Neuronal stem cell (in vitro differentiated cells): Measurements from ENCODE around the gene CHST11.
A peak's percentile ranks its signal among the peaks of the same experiment; 100 is the strongest.

Source experiments
- DNase-seq: peaks from one replicate; pipeline ENCODE4 v3.0.0-alpha.2; 2013; ENCODE audit warnings: low spot score
- H2AFZ ChIP-seq: one replicate; pipeline ENCODE4 v1.6.1; 2013; ENCODE audit warnings: mild to moderate bottlenecking, low read length, inconsistent platforms
- H2AK5ac ChIP-seq: 2 replicates; pipeline ENCODE4 v1.6.1; 2013; ENCODE audit warnings: low read depth, mild to moderate bottlenecking, inconsistent platforms, low read length, moderate library complexity, mixed read lengths
- H2BK120ac ChIP-seq: 2 replicates; pipeline ENCODE4 v1.6.1; 2013; ENCODE audit warnings: low read depth, mild to moderate bottlenecking, inconsistent platforms, low read length, moderate library complexity, mixed read lengths
- H2BK12ac ChIP-seq: one replicate; pipeline ENCODE4 v1.6.1; 2013; ENCODE audit warnings: low read length, inconsistent platforms
- H2BK15ac ChIP-seq: 2 replicates; pipeline ENCODE4 v1.6.1; 2013; ENCODE audit warnings: mild to moderate bottlenecking, low read length, inconsistent platforms, mixed read lengths
- H2BK5ac ChIP-seq: one replicate; pipeline ENCODE4 v1.6.1; 2013; ENCODE audit warnings: inconsistent platforms, mild to moderate bottlenecking, low read length, moderate library complexity
- H3K14ac ChIP-seq: one replicate; pipeline ENCODE4 v1.6.1; 2013; ENCODE audit warnings: low read length, inconsistent platforms
- H3K18ac ChIP-seq: 2 replicates; pipeline ENCODE4 v1.6.1; 2013; ENCODE audit warnings: low read length, inconsistent platforms
- H3K23ac ChIP-seq: 2 replicates; pipeline ENCODE4 v1.6.1; 2013; ENCODE audit warnings: low read depth, mild to moderate bottlenecking, mixed read lengths, low read length, inconsistent platforms; ENCODE audit not compliant: poor library complexity
- H3K27ac ChIP-seq: replicated peaks from 3 replicates; pipeline ENCODE4 v1.5.1; 2013; ENCODE audit warnings: low read length, inconsistent platforms
- H3K27me3 ChIP-seq, 3 experiments: 2 replicates each; pipeline ENCODE4 v1.6.1; 2013; ENCODE audit warnings: low read length in 3 of 3, mild to moderate bottlenecking in 2 of 3, inconsistent platforms in 1 of 3, low read depth in 1 of 3, mixed read lengths in 1 of 3, moderate library complexity in 1 of 3; ENCODE audit not compliant: control insufficient read depth in 3 of 3, insufficient read depth in 3 of 3
- H3K36me3 ChIP-seq, 2 donors: replicated peaks in 1 of 2; 2 replicates each; pipeline ENCODE4 v1.6.1; 2013; ENCODE audit warnings: low read length in 2 of 2; ENCODE audit not compliant: control insufficient read depth in 2 of 2, insufficient read depth in 2 of 2
- H3K4ac ChIP-seq: 2 replicates; pipeline ENCODE4 v1.6.1; 2013; ENCODE audit warnings: inconsistent platforms, mild to moderate bottlenecking, low read length, moderate library complexity
- H3K4me1 ChIP-seq, 2 donors: 1 replicate in 1 of 2; 2 replicates in 1 of 2; pipeline ENCODE4 v1.6.1; 2013; ENCODE audit warnings: low read length in 2 of 2, low read depth in 1 of 2; ENCODE audit not compliant: control insufficient read depth in 2 of 2, insufficient read depth in 1 of 2
- H3K4me2 ChIP-seq: one replicate; pipeline ENCODE4 v1.6.1; 2013; ENCODE audit warnings: mild to moderate bottlenecking, low read length, inconsistent platforms; ENCODE audit not compliant: insufficient read depth, poor library complexity, severe bottlenecking
- H3K4me3 ChIP-seq, 2 donors: 2 replicates each; pipeline ENCODE4 v1.5.1; 2013; ENCODE audit warnings: low read length in 2 of 2, mild to moderate bottlenecking in 2 of 2, inconsistent platforms in 1 of 2, moderate library complexity in 1 of 2
- H3K79me1 ChIP-seq: one replicate; pipeline ENCODE4 v1.6.1; 2013; ENCODE audit warnings: low read depth, mild to moderate bottlenecking, inconsistent platforms, low read length, moderate library complexity
- H3K9ac ChIP-seq: one replicate; pipeline ENCODE4 v1.6.1; 2013; ENCODE audit warnings: mild to moderate bottlenecking, low read depth, low read length, inconsistent platforms; ENCODE audit not compliant: poor library complexity
- H3K9me3 ChIP-seq, 2 donors: replicated peaks in 1 of 2; 2 replicates each; pipeline versions ENCODE3 to v1.6.1; 2013; ENCODE audit warnings: low read length in 2 of 2, mild to moderate bottlenecking in 2 of 2, inconsistent platforms in 1 of 2, low read depth in 1 of 2, mixed read lengths in 1 of 2, moderate library complexity in 1 of 2; ENCODE audit not compliant: control insufficient read depth in 2 of 2, insufficient read depth in 1 of 2
- H4K8ac ChIP-seq: one replicate; pipeline ENCODE4 v1.6.1; 2013; ENCODE audit warnings: low read depth, mild to moderate bottlenecking, inconsistent platforms, low read length, moderate library complexity
- H4K91ac ChIP-seq: one replicate; pipeline ENCODE4 v1.6.1; 2013; ENCODE audit warnings: low read length, low read depth, mild to moderate bottlenecking, inconsistent platforms; ENCODE audit not compliant: poor library complexity
- WGBS, 2 donors: extraction: QIAGEN DNeasy Blood & Tissue Kit; methylation state at CpG; one replicate each; pipeline ENCODE4 v1.1.7; 2013; ENCODE audit warnings: missing lambda C conversion rate in 2 of 2, mixed read lengths in 1 of 2; ENCODE audit not compliant: insufficient read length in 2 of 2, insufficient replicate concordance in 1 of 2; ENCODE audit errors: extremely low coverage in 2 of 2; 5-methylcytosine and 5-hydroxymethylcytosine counted together

CHST11 gene

DNA sequence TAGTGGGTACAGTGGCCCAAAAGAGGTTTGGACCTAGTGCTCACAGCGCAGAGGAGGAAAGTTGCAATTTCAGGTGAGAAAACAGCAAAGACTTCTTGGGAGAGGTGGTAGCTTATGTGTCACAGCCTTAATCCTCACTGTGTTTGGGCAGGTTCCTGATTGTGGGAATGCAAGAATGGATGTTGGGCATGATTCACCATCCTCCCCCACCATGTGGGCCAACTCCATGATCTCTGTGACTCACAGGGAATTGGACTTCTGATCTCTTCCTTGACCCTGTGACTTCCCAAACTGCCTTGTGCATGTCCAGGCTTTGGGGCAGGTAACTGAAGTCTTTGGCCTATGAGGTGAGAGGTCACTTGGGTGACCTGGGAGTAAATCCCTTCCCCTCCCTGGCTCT, 1.8 kb upstream of the CHST11 start:
- H3K14ac ChIP-seq = no peak overlapping the region
- H3K4me1 ChIP-seq = peaks cover 9 to 12% of the 10 kb centered on the region in 2 donors

DNA sequence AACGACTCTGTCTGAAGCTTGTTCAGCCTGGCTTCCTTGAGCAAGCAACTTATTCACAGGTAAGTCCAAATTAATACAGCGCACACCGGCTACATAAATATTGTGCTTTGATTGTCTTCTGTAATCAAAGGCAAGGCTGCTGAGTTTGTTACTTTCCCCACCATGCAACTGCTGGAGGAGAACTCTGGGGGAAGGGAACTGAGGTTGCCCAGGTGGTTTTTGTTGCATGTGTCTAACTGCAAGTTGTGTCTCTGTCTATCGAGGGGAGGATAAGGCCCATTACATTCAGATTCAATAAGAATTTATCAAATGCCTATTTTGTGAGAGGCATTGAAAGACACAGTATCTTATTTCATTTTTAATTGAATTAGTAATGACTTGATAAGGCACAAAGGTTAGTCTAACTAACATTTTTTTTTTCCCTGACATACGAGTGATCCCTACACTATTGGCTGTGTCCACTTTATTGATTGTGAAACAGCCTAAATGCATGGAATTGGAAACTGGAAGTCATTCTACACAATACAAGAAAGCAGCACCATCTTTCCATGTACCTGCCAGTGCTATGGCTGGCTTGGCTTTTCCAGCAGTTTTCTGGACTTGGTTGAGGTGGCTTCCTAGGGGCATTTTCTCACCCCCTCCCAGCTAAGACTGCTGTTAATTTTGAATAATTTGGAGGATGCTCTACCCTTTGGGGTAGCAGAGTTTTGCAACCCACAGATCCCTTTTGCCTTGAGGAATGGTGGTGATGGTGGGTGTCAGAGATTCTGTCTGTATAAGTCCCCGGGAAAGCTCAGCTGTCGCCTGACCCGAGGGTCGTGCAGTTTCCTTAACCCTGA, 951 bp upstream of the CHST11 start:
- Histone ChIP-seq H4K8ac (no peak overlapping the region), H2AK5ac (no peak overlapping the region), H3K9ac (no peak overlapping the region), H3K14ac (no peak overlapping the region), H3K18ac (peak overlapping the region; percentile 37), H3K4me2 (peak overlapping the region; percentile 86), H2BK5ac (peak overlapping the region; percentile 4), H3K4me3 (peak overlapping the region; percentile 66 to 81), H2BK120ac (no peak overlapping the region), H3K9me3 (no peaks in the 10 kb centered on the region), H3K23ac (no peak overlapping the region), H2BK12ac (no peak overlapping the region), H3K79me1 (peaks cover 3% of the 10 kb centered on the region), H3K27ac (no peak overlapping the region), H2AFZ (peak overlapping the region; percentile 98), H3K27me3 (peaks cover 0 to 22% (median 5%) of the 10 kb centered on the region in 3 experiments), H3K4me1 (peaks cover 9 to 12% of the 10 kb centered on the region in 2 donors), H2BK15ac (no peak overlapping the region), H3K4ac (no peak overlapping the region), H4K91ac (no peak overlapping the region), H3K36me3 (no peaks in the 10 kb centered on the region)
- no peak for DNase-seq
- WGBS, 2 donors = no CpG with 5 or more reads among the region's 9 CpGs

More for the DNA sequence above, 1.8 kb upstream of the CHST11 start:
- Histone ChIP-seq H3K4ac (no peak overlapping the region), H2BK15ac (no peak overlapping the region), H2BK12ac (no peak overlapping the region), H3K18ac (no peak overlapping the region), H3K4me3 (no peak overlapping the region), H4K91ac (no peak overlapping the region), H3K79me1 (peaks cover 3% of the 10 kb centered on the region), H3K9ac (no peak overlapping the region), H2AK5ac (no peak overlapping the region), H2BK120ac (no peak overlapping the region), H4K8ac (no peak overlapping the region), H3K9me3 (no peaks in the 10 kb centered on the region), H2BK5ac (no peak overlapping the region), H3K4me2 (no peak overlapping the region), H3K23ac (no peak overlapping the region), H3K27me3 (peaks cover 0 to 22% (median 5%) of the 10 kb centered on the region in 3 experiments), H2AFZ (no peak overlapping the region), H3K27ac (no peak overlapping the region), H3K36me3 (no peaks in the 10 kb centered on the region)
- whole genome bisulfite sequencing, 2 donors = no CpG with 5 or more reads among the region's 1 CpG
- DNase-seq = no peak

DNA sequence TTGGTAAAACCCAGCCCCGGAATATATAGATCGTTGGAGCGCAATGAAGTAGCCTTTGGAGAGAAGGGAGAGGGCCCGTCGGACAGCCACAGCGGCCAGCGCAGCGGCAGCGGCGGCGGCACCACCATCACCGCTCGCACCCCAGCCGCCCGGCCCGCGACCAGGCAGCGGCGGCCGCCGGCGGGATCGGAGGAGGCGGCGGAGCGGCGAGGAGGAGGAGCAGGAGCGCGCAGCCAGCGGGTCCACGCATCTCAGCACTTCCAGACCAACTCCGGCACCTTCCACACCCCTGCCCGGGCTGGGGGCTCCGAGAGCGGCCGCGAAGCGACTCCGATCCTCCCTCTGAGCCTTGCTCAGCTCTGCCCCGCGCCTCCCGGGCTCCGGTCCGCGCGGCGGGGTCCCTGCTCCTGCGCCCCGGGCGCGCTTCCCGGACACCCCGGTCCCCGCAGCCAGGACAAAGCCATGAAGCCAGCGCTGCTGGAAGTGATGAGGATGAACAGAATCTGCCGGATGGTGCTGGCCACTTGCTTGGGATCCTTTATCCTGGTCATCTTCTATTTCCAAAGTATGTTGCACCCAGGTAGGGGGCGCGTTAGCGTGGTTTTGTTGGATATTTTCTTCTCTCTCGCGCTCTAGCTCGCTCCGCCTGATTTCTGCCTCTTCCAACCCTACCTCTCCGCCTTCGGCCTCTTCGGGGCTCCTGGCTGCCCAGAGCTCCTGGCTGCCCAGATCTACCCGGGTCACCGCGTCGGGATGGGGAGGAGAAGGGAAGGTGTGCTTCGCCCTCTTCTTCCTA, 400 bp downstream of the CHST11 start:
- Histone ChIP-seq H2BK5ac (peak overlapping the region; percentile 67), H3K4me2 (peak overlapping the region; percentile 94)
- no CpG with 5 or more reads among the region's 71 CpGs for WGBS, 2 donors

More for the DNA sequence above, 400 bp downstream of the CHST11 start:
- Histone ChIP-seq H3K4ac (no peak overlapping the region), H3K18ac (peak overlapping the region; percentile 97), H3K4me3 (peak overlapping the region; percentile 81 to 96), H3K4me1 (peaks cover 9 to 14% of the 10 kb centered on the region in 2 donors), H2BK15ac (peak overlapping the region; percentile 77), H3K27me3 (peaks cover 0 to 18% (median 5%) of the 10 kb centered on the region in 3 experiments), H3K9me3 (no peaks in the 10 kb centered on the region), H4K8ac (no peak overlapping the region), H4K91ac (no peak overlapping the region), H3K14ac (no peak overlapping the region), H2AK5ac (no peak overlapping the region), H2BK12ac (no peak overlapping the region), H3K9ac (peak overlapping the region; percentile 98), H2AFZ (peak overlapping the region; percentile 98), H2BK120ac (no peak overlapping the region), H3K27ac (peak overlapping the region; percentile 90), H3K79me1 (peaks cover 3% of the 10 kb centered on the region), H3K23ac (peak overlapping the region; percentile 95), H3K36me3 (no peaks in the 10 kb centered on the region)
- DNase-seq = peak; percentile 67
